Left ventricle myocardium superior (tissue), 1 donor: ENCODE data around the gene RNF17. TPM values are rescaled to one million over a fixed set of nuclear protein-coding genes. Genes with fewer than 3 reads are reported as not detected.
A peak's percentile ranks its signal among the peaks of the same experiment; 100 is the strongest.
"Not testable (repeated sequence)": the region's sequence is repeated elsewhere in the genome, so short reads cannot be mapped to it uniquely, and the experiment has no call there.

ENCODE experiments used
- ATAC-seq: fragments of 200-7000 bp; cut with Tn5 transposase; one replicate; pipeline ENCODE4 v1.9.1; 2020; ENCODE audit warnings: mild to moderate bottlenecking, moderate library complexity
- DNase-seq: peaks from one replicate; pipeline ENCODE4 v3.0.0-alpha.2; 2020
- intact Hi-C: fragments of 100-400 bp; cut with micrococcal nuclease; formaldehyde crosslinking; loops from one replicate; pipeline ENCODE4 v1.11.0; 2022
- long read RNA-seq: library from polyadenylated mRNA; unstranded; transcript quantifications from one replicate; pipeline ENCODE4 v2.0.0, GENCODE V29; 2021
- total RNA-seq: library from RNA; stranded (reverse); fragmentation: NEBNext Ultra II Directional; extraction: Animal tissue kit (Norgen Biotek cat#: 25700); gene quantifications from one replicate; pipeline ENCODE4 v1.2.1, GENCODE V29; 2021
- donor health status: DM: no; HTN: yes; CAD: no; lungs with severe emphysema.

RNF17 gene, protein sequence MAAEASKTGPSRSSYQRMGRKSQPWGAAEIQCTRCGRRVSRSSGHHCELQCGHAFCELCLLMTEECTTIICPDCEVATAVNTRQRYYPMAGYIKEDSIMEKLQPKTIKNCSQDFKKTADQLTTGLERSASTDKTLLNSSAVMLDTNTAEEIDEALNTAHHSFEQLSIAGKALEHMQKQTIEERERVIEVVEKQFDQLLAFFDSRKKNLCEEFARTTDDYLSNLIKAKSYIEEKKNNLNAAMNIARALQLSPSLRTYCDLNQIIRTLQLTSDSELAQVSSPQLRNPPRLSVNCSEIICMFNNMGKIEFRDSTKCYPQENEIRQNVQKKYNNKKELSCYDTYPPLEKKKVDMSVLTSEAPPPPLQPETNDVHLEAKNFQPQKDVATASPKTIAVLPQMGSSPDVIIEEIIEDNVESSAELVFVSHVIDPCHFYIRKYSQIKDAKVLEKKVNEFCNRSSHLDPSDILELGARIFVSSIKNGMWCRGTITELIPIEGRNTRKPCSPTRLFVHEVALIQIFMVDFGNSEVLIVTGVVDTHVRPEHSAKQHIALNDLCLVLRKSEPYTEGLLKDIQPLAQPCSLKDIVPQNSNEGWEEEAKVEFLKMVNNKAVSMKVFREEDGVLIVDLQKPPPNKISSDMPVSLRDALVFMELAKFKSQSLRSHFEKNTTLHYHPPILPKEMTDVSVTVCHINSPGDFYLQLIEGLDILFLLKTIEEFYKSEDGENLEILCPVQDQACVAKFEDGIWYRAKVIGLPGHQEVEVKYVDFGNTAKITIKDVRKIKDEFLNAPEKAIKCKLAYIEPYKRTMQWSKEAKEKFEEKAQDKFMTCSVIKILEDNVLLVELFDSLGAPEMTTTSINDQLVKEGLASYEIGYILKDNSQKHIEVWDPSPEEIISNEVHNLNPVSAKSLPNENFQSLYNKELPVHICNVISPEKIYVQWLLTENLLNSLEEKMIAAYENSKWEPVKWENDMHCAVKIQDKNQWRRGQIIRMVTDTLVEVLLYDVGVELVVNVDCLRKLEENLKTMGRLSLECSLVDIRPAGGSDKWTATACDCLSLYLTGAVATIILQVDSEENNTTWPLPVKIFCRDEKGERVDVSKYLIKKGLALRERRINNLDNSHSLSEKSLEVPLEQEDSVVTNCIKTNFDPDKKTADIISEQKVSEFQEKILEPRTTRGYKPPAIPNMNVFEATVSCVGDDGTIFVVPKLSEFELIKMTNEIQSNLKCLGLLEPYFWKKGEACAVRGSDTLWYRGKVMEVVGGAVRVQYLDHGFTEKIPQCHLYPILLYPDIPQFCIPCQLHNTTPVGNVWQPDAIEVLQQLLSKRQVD (N-terminal part only)
- total RNA-seq, result not detected
- long read RNA-seq, result 0 reads

DNA sequence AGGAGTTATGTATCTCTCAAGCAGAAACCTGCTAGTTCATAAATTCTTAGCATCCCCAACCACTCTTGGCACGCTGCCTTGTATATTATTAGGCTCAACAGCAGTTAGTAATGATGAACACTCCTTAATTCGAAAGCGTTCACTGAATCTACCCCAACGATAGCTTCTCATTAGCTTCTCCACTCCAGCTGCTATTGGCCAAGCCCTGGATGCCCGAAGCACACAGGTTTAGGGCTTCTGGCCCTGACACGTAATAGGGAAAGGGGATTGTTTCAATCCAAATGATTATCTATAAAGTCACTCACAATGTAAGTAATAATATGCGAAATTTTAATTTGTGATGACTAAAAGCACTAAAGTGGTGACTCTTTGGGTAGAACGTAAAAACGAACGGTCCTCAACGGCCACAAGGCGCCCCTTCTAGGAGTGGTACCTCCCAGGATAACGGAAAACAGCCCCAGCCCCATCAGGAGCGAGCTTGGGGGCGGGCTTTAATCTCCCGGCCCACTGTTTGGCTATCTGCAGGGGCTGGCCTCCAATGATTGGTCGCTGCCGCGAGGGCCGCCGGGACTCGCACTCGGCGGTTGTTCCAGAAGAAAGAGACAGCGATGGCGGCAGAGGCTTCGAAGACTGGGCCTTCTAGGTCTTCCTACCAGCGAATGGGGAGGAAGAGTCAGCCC lies at the start of gene RNF17:
TSS of gene RNF17 (plus strand) at position 574 of the 680 bp plus-strand sequence. CDS start at position 609, 35 bp downstream.
- no peak for DNase-seq
- peak; percentile 36 for ATAC-seq
- intact Hi-C loops, result no loop called here

DNA sequence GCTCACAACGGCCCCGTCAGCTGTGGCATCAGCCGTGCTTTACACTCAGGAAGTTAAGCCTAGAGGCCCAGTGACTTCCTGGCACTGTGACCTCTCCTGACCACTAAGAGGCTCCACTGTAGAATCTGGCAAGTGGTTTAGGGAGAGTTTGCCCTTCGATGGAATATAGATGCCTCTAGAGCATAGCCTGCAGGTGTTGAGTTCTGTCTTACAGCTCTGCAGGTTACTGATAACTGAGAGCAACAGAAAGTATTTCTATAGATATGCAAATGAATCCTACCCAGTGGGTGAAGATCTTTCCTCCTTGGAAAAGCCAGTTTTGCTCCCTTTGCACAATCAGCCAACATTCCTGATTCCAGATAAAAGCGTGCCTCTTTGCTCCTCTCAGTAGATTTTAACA lies 48.0 kb upstream of the RNF17 start:
- intact Hi-C loops, result no loop called here
- no peak for DNase-seq
- ATAC-seq, result no peak

- intact Hi-C loops, result no loop called here
- no peak for ATAC-seq
- DNase-seq, result no peak
Observed at GRCh38 chr13:24716446-24716845, 47.5 kb upstream of the RNF17 start.

DNA sequence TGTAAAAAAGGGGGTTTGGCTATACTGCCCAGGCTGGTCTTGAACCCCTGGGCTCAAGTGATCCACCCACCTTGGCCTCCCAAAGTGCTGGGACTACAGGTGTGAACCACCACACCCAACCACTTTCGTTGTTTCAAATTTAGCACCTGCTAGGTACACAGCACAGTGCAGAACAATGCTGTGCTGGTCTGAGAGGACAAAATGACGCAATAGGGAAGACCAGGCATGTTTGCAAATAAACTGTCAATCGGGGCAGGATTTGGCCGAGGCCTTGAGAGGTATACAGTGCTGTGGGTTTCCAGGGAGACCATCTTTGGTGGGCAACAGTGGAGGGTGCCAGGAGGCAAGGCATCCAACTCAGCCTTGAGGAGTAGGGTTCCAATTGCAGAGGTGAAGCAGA lies 46.8 kb upstream of the RNF17 start:
- intact Hi-C loops, result no loop called here
- DNase-seq (no peak), ATAC-seq (no peak)

DNA sequence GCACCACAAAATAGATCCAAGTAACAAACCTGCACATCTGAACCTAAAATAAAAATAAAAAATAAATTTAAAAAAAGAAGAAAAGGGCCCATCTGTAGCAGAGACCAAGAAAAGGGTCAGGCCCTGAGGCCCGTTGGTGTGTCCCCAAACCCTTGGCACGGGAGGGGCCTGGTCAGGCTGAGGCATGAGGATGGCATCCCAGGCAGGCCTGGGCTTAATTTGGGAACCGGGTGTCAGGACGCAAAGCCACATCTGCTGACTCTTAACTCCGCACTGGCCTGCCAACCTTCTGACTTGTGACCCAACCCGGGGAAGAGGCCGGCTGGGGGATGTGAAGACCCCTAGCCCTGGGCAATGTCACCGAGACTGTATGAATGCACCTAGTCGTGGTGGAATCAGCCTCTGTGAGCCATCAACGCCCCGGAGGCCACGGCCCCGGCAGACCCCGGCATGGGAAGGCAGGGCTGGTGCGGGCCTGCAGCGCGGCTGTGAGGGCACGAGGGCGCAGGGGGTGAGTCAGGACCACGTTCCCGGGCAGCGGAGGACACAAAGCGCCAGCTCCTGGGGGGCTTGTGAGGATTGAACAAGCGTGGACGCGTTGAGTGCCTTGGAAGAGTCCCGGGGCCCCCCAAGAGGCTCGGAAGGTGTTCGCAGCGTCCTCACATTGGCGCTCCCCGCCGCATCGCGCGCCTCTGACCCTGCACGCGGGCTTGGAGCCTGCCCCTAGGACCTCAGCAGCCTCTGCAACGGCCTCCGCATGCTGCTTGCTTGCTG lies 45.6 kb upstream of the RNF17 start:
- ATAC-seq (peak; percentile 74), DNase-seq (no peak)
- intact Hi-C loops, result no loop called here

DNA sequence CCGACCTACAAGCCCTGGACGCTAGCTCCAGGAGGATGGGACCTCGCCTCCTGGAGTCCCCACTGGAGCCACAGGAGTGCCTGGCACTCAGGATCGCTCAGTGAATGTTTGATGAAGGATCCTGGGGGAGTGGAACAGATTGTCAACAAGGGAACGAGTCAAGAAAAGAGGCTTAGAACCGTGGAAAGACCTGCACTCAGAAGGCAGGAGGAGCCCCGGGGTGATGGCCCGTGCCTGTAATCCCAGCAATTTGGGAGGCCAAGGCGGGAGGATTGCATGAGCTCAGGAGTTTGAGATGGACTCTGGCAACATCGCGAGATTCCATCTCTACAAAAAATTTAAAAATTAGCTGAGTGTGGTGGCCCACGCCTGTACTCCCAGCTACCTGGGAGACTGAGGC lies 44.8 kb upstream of the RNF17 start:
- intact Hi-C loops, result no loop called here
- no peak for DNase-seq
- no peak for ATAC-seq

GRCh38 chr13:24723206-24723605 lies 40.8 kb upstream of the RNF17 start:
- ATAC-seq (no peak), DNase-seq (no peak)
- intact Hi-C loops, result no loop called here

DNA sequence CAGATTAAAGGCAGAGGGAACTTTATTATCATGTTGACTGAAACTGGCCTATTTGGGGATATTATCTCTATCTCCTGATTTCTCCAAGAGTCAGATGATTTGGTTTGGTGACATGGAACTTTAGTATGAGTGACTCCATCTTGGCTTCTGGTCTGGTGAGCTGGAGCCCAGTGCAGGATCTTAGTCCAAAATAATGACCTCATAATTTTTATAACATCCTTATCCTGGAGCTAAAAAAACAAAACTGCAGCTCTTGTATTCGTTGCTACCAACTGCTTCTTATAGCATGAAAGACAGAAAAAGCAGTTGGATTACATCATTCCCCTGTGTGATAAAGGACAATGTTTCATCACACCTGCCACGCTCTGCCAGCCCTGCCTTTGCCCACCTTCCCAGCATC lies 39.3 kb upstream of the RNF17 start:
- DNase-seq, result no peak
- ATAC-seq, result peak; percentile 18
- intact Hi-C loops, result no loop called here

- intact Hi-C loops, result no loop called here
- DNase-seq (no peak), ATAC-seq (no peak)
Observed at GRCh38 chr13:24725379-24725778, 38.6 kb upstream of the RNF17 start.

- peak; percentile 55 for DNase-seq
- intact Hi-C loops, result no loop called here
- ATAC-seq, result peak; percentile 94
Observed at GRCh38 chr13:24727731-24728601, 36.0 kb upstream of the RNF17 start.

DNA sequence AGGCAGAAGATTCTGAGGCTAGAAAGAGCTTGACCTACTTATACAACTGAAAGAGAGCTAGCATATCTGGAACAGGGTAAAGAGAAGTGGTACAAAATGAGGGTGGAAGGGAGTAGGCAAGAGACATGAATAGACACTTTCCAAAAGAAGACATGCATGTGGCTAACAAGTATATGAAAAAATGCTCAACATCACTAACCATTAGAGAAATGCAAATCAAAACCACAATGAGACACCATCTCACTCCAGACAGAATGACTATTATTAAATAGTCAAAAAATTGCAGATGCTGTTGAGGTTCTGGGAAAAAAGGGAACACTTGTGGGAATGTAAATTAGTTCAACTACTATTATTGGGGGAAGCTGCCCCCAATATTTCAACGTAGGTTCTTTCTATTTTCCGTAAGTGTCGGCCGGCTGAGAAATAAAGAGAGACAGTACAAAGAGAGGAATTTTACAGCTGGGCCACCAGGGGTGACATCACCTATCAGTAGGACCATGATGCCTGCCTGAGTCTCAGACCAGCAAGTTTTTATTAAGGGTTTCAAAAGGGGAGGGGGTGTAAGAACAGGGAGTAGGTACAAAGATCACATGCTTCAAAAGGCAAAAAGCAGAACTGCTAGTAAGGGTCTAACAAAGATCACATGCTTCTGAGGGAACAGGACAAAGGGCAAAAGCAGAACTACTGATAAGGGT lies 32.9 kb upstream of the RNF17 start:
- intact Hi-C loops, DNase-seq, ATAC-seq: not testable (repeated sequence)

DNA sequence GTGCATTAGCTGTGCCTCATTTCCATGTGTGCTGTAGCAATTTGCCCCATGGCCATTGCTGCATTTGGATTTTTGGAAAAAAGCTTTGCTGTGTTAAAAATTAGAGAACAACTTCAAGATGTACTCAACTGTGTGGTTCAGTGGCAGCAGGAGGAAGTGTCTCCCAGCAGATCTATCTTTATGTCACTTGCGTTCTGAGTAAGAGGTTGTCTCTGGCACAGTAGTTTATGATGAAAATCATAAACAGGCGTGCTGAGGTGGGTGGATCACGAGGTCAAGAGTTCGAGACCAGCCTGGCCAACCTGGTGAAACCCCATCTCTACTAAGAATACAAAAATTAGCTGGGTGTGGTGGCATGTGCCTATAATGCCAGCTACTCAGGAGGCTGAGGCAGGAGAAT lies 29.0 kb upstream of the RNF17 start:
- intact Hi-C loops, result no loop called here
- DNase-seq (no peak), ATAC-seq (no peak)

DNA sequence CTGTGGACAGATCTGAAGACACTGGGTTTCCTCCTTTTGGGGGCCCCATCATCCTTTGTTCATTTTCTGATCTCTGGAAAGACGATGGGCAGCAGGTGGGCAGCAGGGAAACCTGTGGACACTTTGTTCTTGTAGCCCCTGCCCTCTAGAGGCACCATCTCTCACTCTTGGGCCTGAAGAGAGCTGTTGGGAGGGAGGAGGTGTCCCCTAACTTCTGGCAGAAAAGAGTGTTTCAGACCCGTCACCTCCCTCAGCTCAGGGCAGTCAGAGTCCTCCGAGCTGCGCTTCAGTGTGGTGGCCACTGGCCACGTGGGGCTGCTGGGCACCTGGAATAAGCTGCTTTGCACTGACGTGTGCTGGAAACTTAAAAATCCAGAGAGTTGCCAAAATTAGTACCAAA lies 26.9 kb upstream of the RNF17 start:
- DNase-seq (no peak), ATAC-seq (no peak)
- intact Hi-C loops, result no loop called here

GRCh38 chr13:24738366-24738847 lies 25.6 kb upstream of the RNF17 start:
- intact Hi-C loops, result no loop called here
- DNase-seq, result no peak

GRCh38 chr13:24740014-24740890 lies 23.7 kb upstream of the RNF17 start:
- intact Hi-C loops, result no loop called here
- no peak for ATAC-seq
- no peak for DNase-seq

More at GRCh38 chr13:24738366-24738847, 25.6 kb upstream of the RNF17 start:
- ATAC-seq, result no peak
